ENCODE data around the gene GALNT9.

Gene GALNT9

GRCh38 chr12:132324841-132325732 is 4.3 kb downstream of the GALNT9 start:
- no peak for DNase-seq

DNA sequence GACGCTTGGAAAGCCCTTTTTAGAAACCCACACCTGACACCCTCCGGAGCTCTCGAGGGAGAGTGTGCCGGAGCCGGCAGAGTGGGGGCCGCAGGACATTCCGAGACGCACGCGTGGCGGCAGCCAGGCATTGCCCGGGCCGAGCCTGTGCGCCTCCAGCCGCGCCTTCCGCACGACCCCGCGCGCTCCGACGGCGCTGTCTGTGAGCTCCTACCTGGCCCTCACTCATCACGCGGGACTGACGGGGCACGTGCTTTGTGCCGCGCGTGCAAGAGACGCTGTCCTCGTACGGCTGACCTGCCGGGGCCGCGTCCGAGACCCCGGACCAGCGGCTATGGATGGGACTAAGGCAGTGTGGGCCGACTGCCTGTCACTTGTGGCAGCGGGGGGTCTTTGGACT is 5.2 kb downstream of the GALNT9 start:
- no peak for DNase-seq

- DNase-seq, result no peak
Observed at GRCh38 chr12:132323171-132324010, 6.0 kb downstream of the GALNT9 start.

DNA sequence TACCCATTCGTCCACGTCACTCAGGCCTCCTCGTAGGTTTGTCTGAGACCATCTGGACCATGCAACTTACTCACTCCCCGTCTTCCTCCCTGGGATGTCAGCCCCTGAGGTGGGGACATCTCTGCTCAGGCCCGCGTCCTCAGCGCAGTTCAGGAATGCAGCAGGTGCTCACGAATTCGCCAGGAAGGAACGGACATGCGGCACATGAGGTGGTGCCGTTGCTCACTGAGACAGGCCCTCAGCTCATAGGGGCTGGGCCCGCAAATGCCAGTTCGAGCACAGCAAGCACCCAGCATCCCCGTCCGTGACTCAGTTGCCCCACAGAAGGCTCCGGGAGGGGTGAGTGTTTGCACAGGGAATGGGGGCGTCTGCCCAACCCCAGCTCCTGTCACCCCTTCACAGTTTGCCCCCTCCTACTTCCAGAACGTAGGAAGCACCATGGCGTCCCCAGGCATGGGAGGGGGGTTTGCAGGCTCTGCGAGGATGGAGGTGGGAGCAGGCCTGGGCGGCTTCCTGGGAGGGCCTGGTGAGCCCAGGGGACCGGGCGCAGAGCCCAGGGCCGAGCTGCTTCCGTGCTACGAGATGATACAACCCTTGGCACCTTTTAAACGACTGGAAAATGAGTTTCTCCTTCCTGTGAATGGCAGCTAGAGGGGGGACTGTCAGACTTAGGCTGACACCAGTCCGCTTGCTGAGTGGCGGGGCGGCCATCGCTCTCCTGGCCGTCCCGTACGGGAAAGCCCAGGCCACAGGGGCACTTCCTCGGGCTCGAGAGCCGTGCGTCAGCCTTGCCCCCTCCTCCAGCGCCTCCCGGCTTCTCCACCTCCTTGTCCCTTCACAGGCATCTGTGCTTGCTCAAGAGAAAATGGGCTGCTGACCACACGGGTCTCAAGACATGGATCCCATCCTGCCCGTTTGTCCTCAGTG is 6.9 kb downstream of the GALNT9 start:
- no peak for DNase-seq

- no peak for DNase-seq
Observed at GRCh38 chr12:132321321-132322118, 7.9 kb downstream of the GALNT9 start.

GRCh38 chr12:132320767-132321211 is 8.6 kb downstream of the GALNT9 start:
- DNase-seq, result no peak

GRCh38 chr12:132319991-132320570 is 9.3 kb downstream of the GALNT9 start:
- DNase-seq, result no peak

DNA sequence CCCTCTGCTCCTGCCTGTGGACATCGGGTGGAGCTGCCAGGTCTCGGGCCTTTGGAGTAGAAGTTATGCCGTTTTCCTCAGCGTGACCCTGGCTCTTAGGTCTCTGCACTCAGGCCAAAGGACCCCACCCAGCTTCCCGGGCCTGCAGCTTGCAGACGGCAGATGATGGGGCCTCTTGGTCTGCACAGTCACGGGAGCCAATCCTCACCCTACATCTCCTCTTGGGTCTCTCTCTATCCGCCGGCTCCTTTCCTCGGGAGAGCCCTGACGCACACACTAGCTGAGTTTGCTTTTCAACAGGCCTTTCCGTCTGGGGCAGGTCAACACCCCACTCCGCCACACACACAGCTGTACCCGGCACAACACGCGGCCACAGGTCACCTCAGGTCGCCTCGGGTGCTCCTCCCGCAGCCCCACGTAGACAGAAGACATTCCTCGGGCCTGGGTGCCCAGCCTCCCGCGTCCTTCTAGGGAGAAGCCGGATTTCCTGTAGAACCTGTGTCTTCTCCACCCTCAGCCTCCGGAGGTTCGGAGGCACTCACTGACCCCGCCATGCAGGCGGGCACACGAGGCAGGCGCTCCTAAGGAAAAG is 9.9 kb downstream of the GALNT9 start:
- DNase-seq, result no peak

DNA sequence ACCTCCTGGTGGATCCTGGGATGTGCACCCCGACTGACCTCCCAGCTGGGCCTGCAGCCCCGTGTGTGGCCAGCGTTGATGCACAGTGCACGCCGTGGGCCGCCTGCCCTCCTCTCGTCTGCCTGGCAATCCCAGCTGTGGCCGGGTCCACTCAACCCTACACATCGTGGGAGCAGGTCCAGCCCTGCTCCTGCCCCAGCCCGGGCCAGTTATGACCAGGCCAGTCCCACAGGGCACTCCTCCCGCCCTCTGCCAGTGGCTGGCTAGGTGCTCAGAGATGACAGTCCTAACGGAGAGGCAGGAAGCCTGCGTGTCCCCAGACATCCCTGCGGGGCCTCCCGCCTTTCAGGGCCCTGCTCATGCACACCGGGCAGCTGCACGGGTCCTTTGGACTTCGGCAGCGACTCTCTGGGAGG is 10.8 kb downstream of the GALNT9 start:
- no peak for DNase-seq

GRCh38 chr12:132318135-132318534 is 11.3 kb downstream of the GALNT9 start:
- no peak for DNase-seq

- DNase-seq, result no peak
Observed at GRCh38 chr12:132317233-132317938, 12.0 kb downstream of the GALNT9 start.

GRCh38 chr12:132316497-132317232 is 12.7 kb downstream of the GALNT9 start:
- no peak for DNase-seq

DNA sequence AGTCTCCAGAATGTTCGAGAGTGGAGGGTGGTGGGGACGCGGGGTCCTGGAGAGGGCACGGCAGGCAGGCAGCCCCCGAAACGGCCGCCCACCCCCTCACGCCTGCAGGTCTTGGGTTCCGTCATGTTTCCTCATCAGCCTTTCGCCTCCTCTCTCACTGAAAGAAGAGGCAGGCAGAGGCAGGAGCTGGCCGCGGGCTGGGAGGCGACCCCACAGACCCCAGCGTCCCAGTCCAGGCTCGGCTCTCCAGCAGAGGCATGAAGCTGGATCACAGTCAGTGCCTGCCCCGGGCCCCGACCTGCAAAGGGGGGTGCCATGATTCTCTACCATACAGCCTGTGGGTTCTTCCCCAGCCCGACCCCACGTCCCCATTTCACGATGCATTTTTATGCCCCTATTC is 13.4 kb downstream of the GALNT9 start:
- no peak for DNase-seq

DNA sequence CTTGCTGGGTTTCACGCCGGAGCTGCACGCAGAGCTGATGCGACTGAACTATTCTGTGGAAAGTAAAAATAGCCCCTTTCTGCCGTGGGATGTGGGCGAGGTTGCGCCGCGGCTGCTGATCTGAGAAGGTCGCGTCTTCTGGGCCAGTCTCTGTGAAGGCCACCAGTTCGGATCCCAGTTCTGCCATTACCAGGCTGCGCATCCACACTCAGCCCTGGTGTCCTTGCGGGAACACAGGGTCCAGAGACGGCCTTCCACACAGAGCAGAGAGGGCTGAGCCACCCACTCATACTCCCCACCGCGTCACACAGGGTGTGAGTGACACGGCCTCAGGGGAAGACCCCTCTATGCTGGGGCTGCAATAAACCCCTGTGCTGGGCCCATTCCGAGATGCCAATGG is 13.9 kb downstream of the GALNT9 start:
- no peak for DNase-seq

GRCh38 chr12:132314516-132315233 is 14.7 kb downstream of the GALNT9 start:
- DNase-seq, result no peak

GRCh38 chr12:132314035-132314434 is 15.4 kb downstream of the GALNT9 start:
- DNase-seq, result no peak

DNA sequence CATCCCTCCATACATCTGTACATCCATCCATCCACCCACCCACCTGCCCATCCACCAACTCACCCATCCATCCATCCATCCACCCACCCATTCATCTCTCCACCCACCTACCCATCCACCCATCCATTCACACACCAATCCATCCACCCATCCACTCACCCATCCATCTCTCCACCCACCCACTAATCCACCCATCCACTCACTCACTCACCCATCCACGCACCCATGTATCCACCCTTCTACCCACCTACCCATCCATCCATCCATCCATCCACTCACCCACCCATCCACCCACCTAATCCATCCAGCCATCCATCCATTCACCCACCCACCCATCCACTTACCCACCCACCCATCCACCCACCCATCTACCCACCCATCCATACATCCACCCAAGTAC is 16.2 kb downstream of the GALNT9 start:
- DNase-seq, result no peak

DNA sequence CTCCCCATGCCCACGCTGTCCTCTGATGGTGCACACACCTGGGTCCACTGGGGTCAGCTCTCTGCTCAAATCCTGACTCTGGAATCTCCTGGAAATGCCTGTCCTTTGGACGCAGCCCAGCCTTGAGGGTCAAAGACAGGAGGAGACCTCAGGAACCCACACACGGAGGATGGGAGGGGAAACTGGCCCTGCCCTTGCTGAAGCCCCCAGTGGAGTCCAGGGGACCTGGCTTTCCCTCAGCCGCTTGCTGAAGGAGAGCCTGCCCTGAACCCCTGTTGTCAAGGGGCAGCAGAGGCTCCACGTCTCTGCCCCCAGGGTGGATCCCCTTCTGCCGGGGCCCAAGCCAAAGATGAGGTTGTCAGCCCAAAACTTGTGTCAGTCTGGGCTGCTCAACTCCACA is 16.9 kb downstream of the GALNT9 start:
- no peak for DNase-seq

Data from DMS79 treated with DMSO at 0.1 percent for 48 hours (cell line).